ENCODE measurements around the gene EVA1A.

DNA sequence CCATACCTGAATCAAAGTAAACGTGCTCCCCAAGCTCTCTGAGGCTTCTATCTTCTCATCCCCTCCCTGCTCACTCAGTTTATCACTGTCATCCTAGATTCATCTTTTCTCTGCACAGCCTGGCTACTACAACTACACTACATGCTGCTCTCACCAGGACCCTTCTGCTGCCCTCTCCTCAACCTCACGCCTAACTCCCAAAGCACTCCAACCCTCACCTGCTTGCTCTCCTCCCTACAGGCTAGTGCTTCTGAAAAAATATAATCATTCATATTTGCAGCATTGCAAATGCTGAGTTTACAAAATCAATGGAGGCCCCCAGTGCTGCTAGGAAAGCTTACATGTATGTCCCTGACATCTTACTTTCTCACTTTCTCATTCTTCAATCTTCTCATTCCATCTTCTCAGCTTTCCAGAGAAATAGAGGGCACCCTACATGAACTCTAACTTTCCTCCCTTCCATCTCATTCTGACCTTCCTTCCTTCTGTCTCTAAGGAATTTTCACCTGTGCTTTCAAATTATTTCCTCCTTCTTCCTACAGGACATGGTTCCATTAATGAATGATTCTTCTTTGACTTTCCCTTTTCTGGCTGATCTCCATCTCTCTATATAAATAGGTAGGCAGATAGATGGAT, 36.3 kb downstream of the EVA1A start:
- TF ChIP-seq POLR2A (IDR thresholded peaks at IDR 0.05) = no peak
- no peak for TF ChIP-seq CTCF (IDR thresholded peaks at IDR 0.05 in 4 of 5, conservative IDR thresholded peaks at IDR 0.05 in 1 of 5)
